Astrocyte (in vitro differentiated cells and primary cell): ENCODE data around the gene FCER1G. TPM values are rescaled to one million over a fixed set of nuclear protein-coding genes. Genes with fewer than 3 reads are reported as not detected.

Experiments used
- DNase-seq: peaks from one replicate; pipeline ENCODE4 v3.0.0-alpha.2; 2010; ENCODE audit warnings: low read depth
- FAIRE-seq: peaks from 2 replicates; lab custom pipeline; 2011; peaks lifted over from hg19 to GRCh38; lab: Jason Lieb, UNC
- H2AFZ ChIP-seq: 2 replicates; pipeline ENCODE4 v1.6.0; 2012; ENCODE audit warnings: low read depth, low read length, inconsistent platforms
- H3K27ac ChIP-seq: 2 replicates; pipeline ENCODE4 v1.5.1; 2011; ENCODE audit warnings: low read depth, low read length, inconsistent platforms
- H3K27me3 ChIP-seq: 2 replicates; pipeline ENCODE4 v1.6.0; 2011; ENCODE audit warnings: low read length, inconsistent platforms; ENCODE audit not compliant: insufficient read depth
- H3K36me3 ChIP-seq: 2 replicates; pipeline ENCODE4 v1.5.1; 2011; ENCODE audit warnings: low read length, inconsistent platforms; ENCODE audit not compliant: insufficient read depth
- H3K4me1 ChIP-seq: 2 replicates; pipeline ENCODE4 v1.5.1; 2011; ENCODE audit warnings: low read length, inconsistent platforms; ENCODE audit not compliant: insufficient read depth
- H3K4me2 ChIP-seq: 2 replicates; pipeline ENCODE4 v1.6.0; 2012; ENCODE audit warnings: low read length, inconsistent platforms
- H3K4me3 ChIP-seq: 2 replicates; pipeline ENCODE4 v1.5.1; 2011; ENCODE audit warnings: low read depth, mild to moderate bottlenecking, low read length, inconsistent platforms; ENCODE audit not compliant: insufficient read depth
- H3K79me2 ChIP-seq: 2 replicates; pipeline ENCODE4 v1.6.0; 2012; ENCODE audit warnings: mild to moderate bottlenecking, low read length, inconsistent platforms; ENCODE audit not compliant: insufficient read depth
- H3K9ac ChIP-seq: 2 replicates; pipeline ENCODE4 v1.6.0; 2012; ENCODE audit warnings: mild to moderate bottlenecking, low read length, inconsistent platforms
- H3K9me3 ChIP-seq: 2 replicates; pipeline ENCODE4 v1.5.1; 2012; ENCODE audit warnings: low read depth, mild to moderate bottlenecking, low read length, inconsistent platforms; ENCODE audit not compliant: insufficient read depth
- H4K20me1 ChIP-seq: 2 replicates; pipeline ENCODE4 v1.6.0; 2012; ENCODE audit warnings: low read length, inconsistent platforms; ENCODE audit not compliant: insufficient read depth
- H3K27ac Mint-ChIP-seq: one replicate; pipeline ENCODE4 v1.8.0; 2021; ENCODE audit warnings: mild to moderate bottlenecking, mixed read lengths; ENCODE audit not compliant: unreplicated experiment
- H3K27me3 Mint-ChIP-seq: one replicate; pipeline ENCODE4 v1.8.0; 2021; ENCODE audit warnings: low read depth, mixed read lengths; ENCODE audit not compliant: unreplicated experiment
- H3K36me3 Mint-ChIP-seq: one replicate; pipeline ENCODE4 v1.8.0; 2021; ENCODE audit warnings: low read depth, mixed read lengths; ENCODE audit not compliant: unreplicated experiment
- H3K4me1 Mint-ChIP-seq: one replicate; pipeline ENCODE4 v1.8.0; 2021; ENCODE audit warnings: low read depth, mixed read lengths; ENCODE audit not compliant: unreplicated experiment
- H3K4me3 Mint-ChIP-seq: one replicate; pipeline ENCODE4 v1.8.0; 2021; ENCODE audit warnings: mild to moderate bottlenecking, moderate library complexity, mixed read lengths; ENCODE audit not compliant: unreplicated experiment
- H3K9me3 Mint-ChIP-seq: one replicate; pipeline ENCODE4 v1.8.0; 2021; ENCODE audit warnings: mild to moderate bottlenecking, mixed read lengths; ENCODE audit not compliant: unreplicated experiment
- CTCF ChIP-seq: IDR thresholded peaks from 2 replicates; pipeline ENCODE4 v1.5.1; 2011; ENCODE audit warnings: low read depth, mild to moderate bottlenecking, inconsistent platforms, low read length, moderate library complexity; ENCODE audit not compliant: insufficient read depth
- EZH2 ChIP-seq: IDR thresholded peaks from 2 replicates; pipeline ENCODE4 v1.6.1; 2012; ENCODE audit warnings: mild to moderate bottlenecking, low read length, inconsistent platforms; ENCODE audit not compliant: insufficient read depth
- total RNA-seq: library from RNA; stranded (reverse); gene quantifications from 2 replicates; pipeline ENCODE4 v1.2.1, GENCODE V29; 2021

Gene FCER1G
- total RNA-seq, 1 donor from 2014 or later: 0.68 TPM

- H3K36me3 Mint-ChIP-seq: no peaks in the 10 kb centered on the region
- peaks cover 30% of the 10 kb centered on the region for H3K4me1 Mint-ChIP-seq
- Histone ChIP-seq H3K9ac (peak overlapping the region; percentile 92), H3K79me2 (peaks cover 31% of the 10 kb centered on the region), H3K4me1 (peaks cover 36% of the 10 kb centered on the region), H3K4me2 (peak overlapping the region; percentile 87), H3K9me3 (no peaks in the 10 kb centered on the region), H3K36me3 (peaks cover 11% of the 10 kb centered on the region), H3K27ac (peak overlapping the region; percentile 90), H3K27me3 (no peaks in the 10 kb centered on the region), H3K4me3 (peak overlapping the region; percentile 94), H2AFZ (peak overlapping the region; percentile 75), H4K20me1 (peaks cover 2% of the 10 kb centered on the region)
- no peaks in the 10 kb centered on the region for H3K9me3 Mint-ChIP-seq
- TF ChIP-seq EZH2: no peak
- TF ChIP-seq CTCF: no peak
- H3K4me3 Mint-ChIP-seq: peak overlapping the region; percentile 94
- peak overlapping the region; percentile 95 for H3K27ac Mint-ChIP-seq
- H3K27me3 Mint-ChIP-seq: no peaks in the 10 kb centered on the region
- no peak for FAIRE-seq
- DNase-seq: no peak
Measured at GRCh38 chr1:161200992-161201835, 13.9 kb upstream of the FCER1G start.

GRCh38 chr1:161201836-161202712 is 13.0 kb upstream of the FCER1G start, which contains the start of gene NDUFS2:
TSS of gene NDUFS2 (plus strand) at chr1:161202367. CDS start at chr1:161202386, 19 bp downstream.
- peaks cover 2% of the 10 kb centered on the region for H3K36me3 Mint-ChIP-seq
- Histone ChIP-seq H3K4me2 (peak within 1 kb of the TSS; percentile 87), H3K4me1 (peaks cover 36% of the 10 kb centered on the region), H3K9ac (peak within 1 kb of the TSS; percentile 92), H3K4me3 (peak within 1 kb of the TSS; percentile 94), H2AFZ (peak within 1 kb of the TSS; percentile 83), H4K20me1 (peaks cover 5% of the 10 kb centered on the region), H3K9me3 (no peaks in the 10 kb centered on the region), H3K27me3 (no peaks in the 10 kb centered on the region), H3K79me2 (peaks cover 31% of the 10 kb centered on the region), H3K27ac (peak within 1 kb of the TSS; percentile 90), H3K36me3 (peaks cover 18% of the 10 kb centered on the region)
- no peaks in the 10 kb centered on the region for H3K27me3 Mint-ChIP-seq
- peak within 1 kb of the TSS; percentile 94 for H3K4me3 Mint-ChIP-seq
- FAIRE-seq: peak; percentile 59
- no peaks in the 10 kb centered on the region for H3K9me3 Mint-ChIP-seq
- peak; percentile 30 for TF ChIP-seq CTCF
- no peak for TF ChIP-seq EZH2
- H3K27ac Mint-ChIP-seq: peak within 1 kb of the TSS; percentile 95
- peak; percentile 98 for DNase-seq
- peaks cover 27% of the 10 kb centered on the region for H3K4me1 Mint-ChIP-seq
